ENCODE measurements around the gene MAPK8. TPM values are rescaled to one million over a fixed set of nuclear protein-coding genes. Genes with fewer than 3 reads are reported as not detected.

The MAPK8 gene
- total and polyA plus RNA-seq, 9 of the 15 experiments (the other 6 are each of a cell fraction or from before 2014, with no cell fraction given): 6.4 to 159 (median 71.0) TPM

- CTCF ChIA-PET (ENCODE audit: low intra/inter-chr PET ratio): no interaction called here
- Histone ChIP-seq H2AFZ (ENCODE audit: low read depth, low read length) (no peak overlapping the region), H3K9me3 (replicated peaks; ENCODE audit: control insufficient read depth, insufficient read depth, low read depth, low read length) (no peaks in the 10 kb centered on the region), H3K4me2 (ENCODE audit: insufficient read depth, low read length) (no peak overlapping the region), H3K27me3 (ENCODE audit: control insufficient read depth in 2 of 2, insufficient read depth in 2 of 2, low read length in 2 of 2) (no peaks in the 10 kb centered on the region), H3K36me3 (ENCODE audit: control insufficient read depth, insufficient read depth, low read length) (no peaks in the 10 kb centered on the region), H3K4me3 (no peak overlapping the region), H3K27ac (ENCODE audit: extremely low read depth, low read depth, low read length) (no peak overlapping the region), H4K20me1 (replicated peaks; ENCODE audit: control insufficient read depth, insufficient read depth, low read length) (no peaks in the 10 kb centered on the region), H3K79me2 (ENCODE audit: control insufficient read depth, insufficient read depth, low read length) (no peaks in the 10 kb centered on the region), H3K9me1 (ENCODE audit: control insufficient read depth, insufficient read depth, low read length) (no peaks in the 10 kb centered on the region), H3K4me1 (replicated peaks in 1 of 2; ENCODE audit: control insufficient read depth in 2 of 2, insufficient read depth in 2 of 2, low read length in 2 of 2) (no peaks in the 10 kb centered on the region), H3K9ac (ENCODE audit: insufficient read depth in 1 of 2, low read depth in 2 of 2, low read length in 2 of 2) (no peak overlapping the region)
- intact Hi-C loops (cut with micrococcal nuclease) (no loop called here), in situ Hi-C loops (cut with MboI) (no loop called here)
- BruUV-seq (replicated peaks): no TSS peak
- ATAC-seq (no peak), DNase-seq (ENCODE audit: extremely low read depth in 1 of 4, low spot score in 3 of 4) (no peak), FAIRE-seq (no peak)
- WGBS (ENCODE audit: insufficient coverage, low coverage, missing lambda C conversion rate): 9% methylated on average over 7 of the region's 7 CpGs
- POLR2A ChIA-PET: interaction anchor here (0.9 kb wide), 1 partner anchor 25 kb away, joined by 3 read pairs; no protein-coding TSS in a partner anchor
- no peak for TF ChIP-seq MGA (IDR thresholded peaks at IDR 0.05)
- TF ChIP-seq NR0B1 (IDR thresholded peaks at IDR 0.05; ENCODE audit: partially characterized antibody): no peak
- no peak for TF ChIP-seq SMC3 (conservative IDR thresholded peaks at IDR 0.05; ENCODE audit: insufficient read depth, low read depth, low read length)
Measured at GRCh38 chr10:48299066-48299465, 7.4 kb upstream of the MAPK8 start.

All from K562 (cell line).